Vagina (tissue), 2 donors: ENCODE measurements around the gene ACOX1. TPM values are rescaled to one million over a fixed set of nuclear protein-coding genes. Genes with fewer than 3 reads are reported as not detected.

Source experiments
- DNase-seq, 2 donors: peaks; one replicate each; pipeline ENCODE4 v3.0.0-alpha.2; 2017; ENCODE audit errors: extremely low spot score in 2 of 2
- H3K27ac ChIP-seq: fragments of 200-600 bp; sonication (generic); one replicate; pipeline ENCODE4 v1.5.1; 2019
- H3K27me3 ChIP-seq: fragments of 200-600 bp; sonication (generic); one replicate; pipeline ENCODE4 v1.5.1; 2019
- H3K36me3 ChIP-seq, 2 donors: fragments of 200-600 bp; sonication (generic); one replicate each; pipeline ENCODE4 v1.5.1; 2017 to 2019
- H3K4me1 ChIP-seq: fragments of 200-600 bp; sonication (generic); one replicate; pipeline ENCODE4 v1.5.1; 2019
- H3K4me3 ChIP-seq, 2 donors: fragments of 200-600 bp; sonication (generic); 1 replicate in 1 of 2; 2 replicates in 1 of 2; pipeline ENCODE4 v1.5.1; 2016 to 2019
- H3K9me3 ChIP-seq: fragments of 200-600 bp; sonication (generic); one replicate; pipeline ENCODE4 v1.5.1; 2019
- CTCF ChIP-seq, 3 experiments: fragments of 450-650 bp in 2 of 3; fragments of 200-600 bp in 1 of 3; sonication (generic) in 1 of 3; IDR thresholded peaks; one replicate each; pipeline ENCODE4 v1.5.1; 2017 to 2019; ENCODE audit warnings: antibody characterized with exemption in 3 of 3, mild to moderate bottlenecking in 2 of 3, moderate library complexity in 2 of 3
- POLR2A ChIP-seq, 2 donors: fragments of 450-650 bp; IDR thresholded peaks; one replicate each; pipeline ENCODE4 v1.6.1; 2017; ENCODE audit warnings: antibody characterized with exemption in 2 of 2, mild to moderate bottlenecking in 2 of 2, moderate library complexity in 2 of 2
- POLR2AphosphoS5 ChIP-seq, 2 donors: sonication (generic); formaldehyde crosslinking; IDR thresholded peaks; one replicate each; pipeline ENCODE4 v1.9.0; 2017; ENCODE audit warnings: antibody characterized with exemption in 2 of 2, mild to moderate bottlenecking in 2 of 2, low read depth in 1 of 2; ENCODE audit not compliant: insufficient read depth in 1 of 2
- intact Hi-C: fragments of 100-400 bp; cut with DNase I; formaldehyde crosslinking; loops from one replicate; pipeline ENCODE4 v1.15.1; 2023
- total RNA-seq: library from RNA; depleted of rRNA; stranded (reverse); fragments of >200 nt; gene quantifications from one replicate; pipeline ENCODE4 v1.2.3, GENCODE V29; 2016

The ACOX1 gene
- total RNA-seq, 1 donor from 2014 or later = 50.6 TPM

GRCh38 chr17:76002100-76002499, 23.1 kb upstream of the ACOX1 start:
- H3K9me3 ChIP-seq = no peaks in the 10 kb centered on the region
- peaks cover 9% of the 10 kb centered on the region for H3K4me1 ChIP-seq
- intact Hi-C loops = loop anchor here (10.0 kb wide), 1 partner anchor 283 kb away; no protein-coding TSS in a partner anchor
- no peak for DNase-seq
- no peak overlapping the region for H3K4me3 ChIP-seq
- H3K36me3 ChIP-seq = peaks cover 0 to 14% of the 10 kb centered on the region in 2 donors
- no peak overlapping the region for H3K27ac ChIP-seq
- no peak for TF ChIP-seq POLR2A (IDR thresholded peaks at IDR 0.05)
- TF ChIP-seq POLR2AphosphoS5 (IDR thresholded peaks at IDR 0.05; ENCODE audit: insufficient read depth in 1 of 2, low read depth in 1 of 2) = no peak
- no peak for TF ChIP-seq CTCF (IDR thresholded peaks at IDR 0.05)
- H3K27me3 ChIP-seq = no peaks in the 10 kb centered on the region

GRCh38 chr17:76000755-76001521, 22.0 kb upstream of the ACOX1 start, which contains the start of gene CDK3:
CDK3 (plus strand) TSS chr17:76000855; CDS start chr17:76001426, 571 bp downstream.
- H3K4me1 ChIP-seq = peaks cover 14% of the 10 kb centered on the region

GRCh38 chr17:76000016-76000754, 21.2 kb upstream of the ACOX1 start:
- no peaks in the 10 kb centered on the region for H3K9me3 ChIP-seq
- no peak overlapping the region for H3K27ac ChIP-seq
- no peak overlapping the region for H3K4me3 ChIP-seq
- H3K36me3 ChIP-seq = peaks cover 0 to 7% of the 10 kb centered on the region in 2 donors
- H3K4me1 ChIP-seq = peaks cover 14% of the 10 kb centered on the region
- DNase-seq = no peak
- intact Hi-C loops = loop anchor here (10.0 kb wide), 1 partner anchor 285 kb away; no protein-coding TSS in a partner anchor
- peak in 2 of 3 experiments; percentile 9 to 23 for TF ChIP-seq CTCF (IDR thresholded peaks at IDR 0.05)
- TF ChIP-seq POLR2AphosphoS5 (IDR thresholded peaks at IDR 0.05; ENCODE audit: insufficient read depth in 1 of 2, low read depth in 1 of 2) = no peak
- no peak for TF ChIP-seq POLR2A (IDR thresholded peaks at IDR 0.05)
- no peaks in the 10 kb centered on the region for H3K27me3 ChIP-seq

More at GRCh38 chr17:76000755-76001521, 22.0 kb upstream of the ACOX1 start, which contains the start of gene CDK3:
- no peak for TF ChIP-seq CTCF (IDR thresholded peaks at IDR 0.05)
- no peak for TF ChIP-seq POLR2AphosphoS5 (IDR thresholded peaks at IDR 0.05; ENCODE audit: insufficient read depth in 1 of 2, low read depth in 1 of 2)
- TF ChIP-seq POLR2A (IDR thresholded peaks at IDR 0.05) = no peak
- DNase-seq = no peak
- Histone ChIP-seq H3K27me3 (no peaks in the 10 kb centered on the region), H3K36me3 (peaks cover 0 to 7% of the 10 kb centered on the region in 2 donors), H3K4me3 (no peak within 1 kb of the TSS), H3K9me3 (no peaks in the 10 kb centered on the region), H3K27ac (no peak within 1 kb of the TSS)
- intact Hi-C loops = loop anchor here (10.0 kb wide), 1 partner anchor 284 kb away; no protein-coding TSS in a partner anchor

GRCh38 chr17:75998327-75998795, 19.4 kb upstream of the ACOX1 start:
- H3K27me3 ChIP-seq = no peaks in the 10 kb centered on the region
- H3K4me1 ChIP-seq = peaks cover 14% of the 10 kb centered on the region
- intact Hi-C loops = no loop called here
- no peak for TF ChIP-seq CTCF (IDR thresholded peaks at IDR 0.05)
- no peak for TF ChIP-seq POLR2AphosphoS5 (IDR thresholded peaks at IDR 0.05; ENCODE audit: insufficient read depth in 1 of 2, low read depth in 1 of 2)
- TF ChIP-seq POLR2A (IDR thresholded peaks at IDR 0.05) = no peak
- H3K4me3 ChIP-seq = no peak overlapping the region
- no peak for DNase-seq
- peaks cover 0 to 1% of the 10 kb centered on the region in 2 donors for H3K36me3 ChIP-seq
- H3K27ac ChIP-seq = no peak overlapping the region
- no peaks in the 10 kb centered on the region for H3K9me3 ChIP-seq
